GM18498 (cell line): ENCODE data around the gene MAGEA11.
"Not testable (repeated sequence)": the region's sequence is repeated elsewhere in the genome, so short reads cannot be mapped to it uniquely, and the experiment has no call there.

ENCODE experiments used
- ATAC-seq: cut with Tn5 transposase; IDR thresholded peaks from one replicate; pipeline ENCODE4 v1.9.1; 2021; ENCODE audit warnings: mild to moderate bottlenecking, moderate library complexity; ENCODE audit not compliant: unreplicated experiment

The MAGEA11 gene

GRCh38 chrX:149716632-149717031, 4.8 kb downstream of the MAGEA11 start:
- no peak for ATAC-seq

DNA sequence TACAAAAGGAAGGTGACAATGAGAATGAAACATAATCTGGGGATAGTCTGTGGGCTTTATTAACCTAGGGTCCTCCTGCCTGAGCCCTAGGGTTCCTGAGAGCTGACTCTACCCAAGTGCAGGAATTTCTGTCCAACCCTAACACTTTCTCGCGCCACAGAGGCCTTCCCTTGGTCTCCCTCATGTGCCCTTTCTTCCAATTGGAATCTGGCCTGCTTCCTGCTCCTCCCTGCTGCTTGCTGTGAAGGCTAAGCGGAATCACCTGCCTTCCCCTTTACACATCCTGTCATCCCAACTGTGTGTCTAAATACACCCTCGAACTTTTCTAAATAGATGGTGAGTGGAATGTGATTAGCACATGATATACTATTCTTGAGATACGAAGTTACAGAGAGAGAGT, 5.9 kb downstream of the MAGEA11 start:
- no peak for ATAC-seq

DNA sequence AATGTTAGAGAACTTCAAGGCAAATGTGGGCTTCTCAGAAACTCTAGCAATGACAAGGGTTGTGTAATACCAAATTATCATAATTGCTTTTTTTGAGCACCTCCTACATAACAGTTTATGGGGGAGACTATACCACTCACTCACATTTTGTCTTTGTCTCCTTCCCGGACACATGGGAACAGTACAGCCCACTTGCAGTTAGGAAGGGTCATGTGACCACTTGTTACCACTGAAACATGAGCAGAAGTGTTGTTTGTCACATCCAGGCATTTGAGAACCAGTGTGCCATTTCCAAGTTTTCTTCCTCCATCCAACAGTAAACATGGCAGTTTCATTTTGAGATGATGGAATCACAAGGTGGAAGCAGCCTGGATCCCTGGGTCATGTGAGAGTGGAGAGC, 6.9 kb downstream of the MAGEA11 start:
- ATAC-seq, result no peak

- no peak for ATAC-seq
Measured at GRCh38 chrX:149720021-149720689, 8.3 kb downstream of the MAGEA11 start.

DNA sequence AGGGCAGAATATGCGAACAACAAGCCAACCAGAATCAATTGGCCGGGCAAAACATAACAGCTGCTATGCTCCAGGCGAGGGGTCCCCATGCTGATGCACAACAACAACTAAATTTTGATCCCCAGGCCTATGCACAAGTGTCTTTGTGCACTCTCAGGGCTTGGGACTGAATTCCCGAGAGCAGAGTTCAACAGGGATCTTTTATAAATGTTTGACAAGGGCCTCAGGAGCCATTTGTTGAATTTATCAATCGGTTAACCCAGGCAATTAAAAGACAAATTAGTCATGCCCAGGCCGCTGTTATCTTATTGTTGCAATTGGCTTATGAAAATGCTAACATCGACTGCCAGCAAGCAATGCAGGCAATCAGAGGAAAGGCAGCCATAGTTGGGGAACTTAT, 9.4 kb downstream of the MAGEA11 start:
- ATAC-seq, result not testable (repeated sequence)

DNA sequence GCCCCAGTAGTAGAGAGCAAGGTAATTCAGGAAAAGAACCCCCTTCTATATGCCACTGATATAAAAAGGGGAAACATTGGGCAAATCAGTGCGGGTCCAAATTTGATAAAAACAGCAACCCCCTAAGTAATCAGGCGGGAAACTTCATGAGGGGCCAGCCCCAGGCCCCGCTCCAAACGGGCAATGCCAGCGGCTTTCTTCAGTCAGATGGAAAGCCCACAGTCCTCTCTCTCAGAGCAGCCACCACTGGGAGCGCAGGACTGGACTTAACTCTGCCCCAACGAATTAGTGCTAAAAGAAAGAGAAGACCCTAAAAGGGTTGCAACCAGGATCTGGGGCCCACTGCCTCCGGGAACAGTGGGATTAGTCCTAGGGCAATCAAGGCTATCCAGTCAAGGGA, 9.9 kb downstream of the MAGEA11 start:
- ATAC-seq, result no peak

- not testable (repeated sequence) for ATAC-seq
Measured at GRCh38 chrX:149723583-149724118, 11.8 kb downstream of the MAGEA11 start.

GRCh38 chrX:149727308-149727707, 15.4 kb downstream of the MAGEA11 start:
- not testable (repeated sequence) for ATAC-seq

DNA sequence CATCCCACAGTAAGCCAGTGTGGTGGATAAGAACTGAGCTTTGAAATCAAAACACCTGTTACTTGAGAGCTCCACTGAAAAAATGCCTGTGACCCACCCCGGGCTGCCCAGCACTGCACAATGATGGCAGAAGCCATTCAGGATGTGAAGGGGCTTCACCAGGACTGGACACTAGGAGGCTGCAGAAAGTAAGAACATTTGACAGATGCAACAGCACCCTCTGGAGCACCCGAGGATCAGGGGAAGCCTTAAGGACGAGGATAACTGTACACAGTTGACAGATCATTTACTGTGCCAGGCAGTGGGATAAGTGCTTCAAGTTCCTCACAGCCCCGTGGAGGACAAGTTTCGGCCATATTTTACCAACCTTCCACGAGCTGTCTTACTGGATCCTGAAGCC, 30.4 kb downstream of the MAGEA11 start:
- not testable (repeated sequence) for ATAC-seq

DNA sequence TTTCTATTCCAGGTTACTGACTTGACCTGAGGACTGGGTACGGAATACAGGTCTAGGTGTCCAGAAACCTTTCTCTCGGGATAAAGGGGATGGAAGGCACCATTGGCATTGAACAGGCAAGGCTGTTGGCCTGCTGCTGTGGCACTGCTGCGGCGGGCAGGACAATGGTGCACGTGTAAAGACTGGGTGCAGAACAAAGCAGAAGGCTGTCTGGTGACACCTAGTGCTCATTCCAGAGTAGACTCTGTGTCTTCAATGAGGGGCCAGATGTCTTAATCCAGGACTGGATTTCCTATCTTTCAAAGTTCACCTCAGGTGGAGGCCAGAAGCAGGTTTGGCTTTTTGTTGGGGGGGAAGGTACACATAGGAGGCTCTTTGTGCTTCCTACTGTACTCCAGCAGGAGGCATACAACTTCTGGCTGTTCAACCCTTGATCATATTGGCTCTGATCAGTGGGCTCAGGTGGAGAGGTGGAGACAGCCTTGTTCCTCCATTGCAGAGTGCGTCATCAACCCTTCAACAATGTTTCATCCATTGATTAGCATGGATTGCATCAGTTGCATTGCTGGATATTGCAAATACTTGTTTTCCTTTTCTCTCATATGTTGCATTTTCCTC, 34.6 kb downstream of the MAGEA11 start:
- ATAC-seq, result not testable (repeated sequence)

- no peak for ATAC-seq
Measured at GRCh38 chrX:149757206-149758067, 45.6 kb downstream of the MAGEA11 start.

GRCh38 chrX:149758068-149758714, 46.3 kb downstream of the MAGEA11 start:
- ATAC-seq, result no peak

- not testable (repeated sequence) for ATAC-seq
Measured at GRCh38 chrX:149758715-149759078, 46.8 kb downstream of the MAGEA11 start.

DNA sequence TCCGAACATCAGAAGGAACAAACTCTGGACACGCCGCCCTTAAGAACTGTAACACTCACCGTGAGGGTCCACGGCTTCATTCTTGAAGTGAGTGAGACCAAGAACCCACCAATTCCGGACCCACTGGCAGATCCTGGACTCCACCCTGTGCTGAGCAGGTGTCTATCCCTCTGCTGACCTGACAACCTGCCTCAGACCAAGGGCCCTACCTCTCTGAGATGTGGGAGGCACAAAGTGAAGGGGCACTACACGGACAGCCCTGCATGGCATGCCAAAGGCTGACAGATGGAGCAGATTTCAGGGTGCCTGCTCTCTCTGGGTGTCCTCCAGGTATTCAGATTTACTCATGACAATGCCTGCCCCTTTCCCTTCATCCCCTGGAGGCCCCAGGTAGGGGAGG, 48.0 kb downstream of the MAGEA11 start:
- no peak for ATAC-seq

- ATAC-seq, result no peak
Measured at GRCh38 chrX:149760965-149761364, 49.1 kb downstream of the MAGEA11 start.

GRCh38 chrX:149761858-149762674, 50.2 kb downstream of the MAGEA11 start:
- not testable (repeated sequence) for ATAC-seq

DNA sequence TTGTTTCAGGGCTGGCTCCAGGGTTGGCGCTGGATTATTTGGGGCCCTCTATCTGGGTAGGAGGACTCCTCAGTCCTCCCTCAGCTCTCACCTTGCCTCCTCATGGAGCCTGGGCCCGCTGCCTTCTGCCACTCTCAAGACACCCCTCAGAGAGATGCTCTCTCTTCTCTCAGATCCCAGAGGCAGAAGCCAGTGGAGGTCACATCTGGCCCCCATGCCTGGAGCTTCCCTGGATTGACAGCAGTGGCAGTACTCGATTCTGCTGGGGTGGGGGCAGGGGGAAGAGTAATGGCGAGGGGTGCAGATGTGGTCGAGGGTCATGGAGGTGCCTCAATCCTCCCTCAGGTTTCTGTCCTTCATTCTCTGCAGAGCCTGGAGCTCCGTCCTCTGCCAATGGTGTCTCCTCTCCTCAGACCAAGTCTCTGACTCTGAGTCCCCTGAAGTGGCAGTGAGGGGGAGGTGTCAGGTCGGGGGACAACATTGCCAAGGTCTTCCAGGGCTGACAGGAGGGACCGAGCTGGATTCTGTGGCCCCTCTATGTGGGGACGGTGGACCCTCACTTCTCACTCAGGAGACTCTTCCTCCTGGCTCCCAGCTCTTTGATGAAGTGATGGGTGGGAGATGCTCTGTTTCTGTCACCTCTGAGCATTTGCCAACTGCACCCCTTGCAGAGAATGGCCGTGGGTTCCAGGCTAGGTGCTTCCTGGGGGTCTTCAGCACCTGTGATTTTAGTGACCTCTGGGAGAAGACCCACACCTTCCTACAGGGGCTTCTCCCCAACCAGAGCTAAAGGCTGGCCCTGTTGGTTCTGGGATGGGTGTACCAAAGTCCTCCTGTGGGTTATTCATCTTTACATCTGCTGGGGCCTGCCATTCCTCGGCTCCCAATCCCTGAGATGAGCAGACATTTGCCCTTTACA, 51.1 kb downstream of the MAGEA11 start:
- no peak for ATAC-seq
